ENCODE data around the gene GRB7. TPM values are rescaled to one million over a fixed set of nuclear protein-coding genes. Genes with fewer than 3 reads are reported as not detected.
"Not testable (repeated sequence)": the region's sequence is repeated elsewhere in the genome, so short reads cannot be mapped to it uniquely, and the experiment has no call there.

The GRB7 gene
- total RNA-seq, 4 donors from 2014 or later = 49.4 to 114 (median 72.4) TPM

GRCh38 chr17:39746145-39746461 is 8.4 kb downstream of the GRB7 start:
- H3K4me1 ChIP-seq = peaks cover 17% of the 10 kb centered on the region
- TF ChIP-seq EP300 (IDR thresholded peaks at IDR 0.05) (no peak), POLR2A (IDR thresholded peaks at IDR 0.05) (no peak), POLR2AphosphoS5 (IDR thresholded peaks at IDR 0.05) (no peak)
- TF ChIP-seq, protein P1, sequence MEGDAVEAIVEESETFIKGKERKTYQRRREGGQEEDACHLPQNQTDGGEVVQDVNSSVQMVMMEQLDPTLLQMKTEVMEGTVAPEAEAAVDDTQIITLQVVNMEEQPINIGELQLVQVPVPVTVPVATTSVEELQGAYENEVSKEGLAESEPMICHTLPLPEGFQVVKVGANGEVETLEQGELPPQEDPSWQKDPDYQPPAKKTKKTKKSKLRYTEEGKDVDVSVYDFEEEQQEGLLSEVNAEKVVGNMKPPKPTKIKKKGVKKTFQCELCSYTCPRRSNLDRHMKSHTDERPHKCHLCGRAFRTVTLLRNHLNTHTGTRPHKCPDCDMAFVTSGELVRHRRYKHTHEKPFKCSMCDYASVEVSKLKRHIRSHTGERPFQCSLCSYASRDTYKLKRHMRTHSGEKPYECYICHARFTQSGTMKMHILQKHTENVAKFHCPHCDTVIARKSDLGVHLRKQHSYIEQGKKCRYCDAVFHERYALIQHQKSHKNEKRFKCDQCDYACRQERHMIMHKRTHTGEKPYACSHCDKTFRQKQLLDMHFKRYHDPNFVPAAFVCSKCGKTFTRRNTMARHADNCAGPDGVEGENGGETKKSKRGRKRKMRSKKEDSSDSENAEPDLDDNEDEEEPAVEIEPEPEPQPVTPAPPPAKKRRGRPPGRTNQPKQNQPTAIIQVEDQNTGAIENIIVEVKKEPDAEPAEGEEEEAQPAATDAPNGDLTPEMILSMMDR (IDR thresholded peaks at IDR 0.05) = no peak
- peak in 1 of 2 donors; percentile 48 for DNase-seq (ENCODE audit: low spot score in 2 of 2)
- H3K9me3 ChIP-seq = no peaks in the 10 kb centered on the region
- H3K27me3 ChIP-seq = peaks cover 31% of the 10 kb centered on the region
- H3K36me3 ChIP-seq = peaks cover 24% of the 10 kb centered on the region
- H3K27ac ChIP-seq = no peak overlapping the region
- H3K4me3 ChIP-seq = no peak overlapping the region
- WGBS = 94% methylated on average over 7 of the region's 7 CpGs

DNA sequence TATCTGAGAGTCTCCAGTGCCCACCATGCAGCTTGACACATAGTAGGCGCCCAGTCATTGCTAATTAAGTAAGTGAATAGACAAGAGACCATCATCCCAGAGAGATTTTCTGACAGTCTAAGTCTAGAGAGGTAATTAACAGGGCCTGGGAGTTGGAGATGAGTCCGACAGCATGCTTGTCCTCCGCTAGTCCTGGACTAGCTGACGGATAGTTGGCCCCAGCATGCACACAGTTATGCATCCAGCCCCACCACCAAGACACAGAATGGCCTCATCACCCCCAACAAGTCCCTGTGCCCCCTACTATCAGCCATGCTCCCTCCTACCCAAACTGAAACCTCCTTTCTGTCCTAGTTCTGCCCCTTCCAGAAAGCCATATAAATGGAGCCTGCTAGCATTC is 10.0 kb downstream of the GRB7 start:
- Histone ChIP-seq H3K27ac (no peak overlapping the region), H3K36me3 (peaks cover 24% of the 10 kb centered on the region), H3K9me3 (no peaks in the 10 kb centered on the region), H3K4me1 (peaks cover 9% of the 10 kb centered on the region), H3K27me3 (peaks cover 17% of the 10 kb centered on the region), H3K4me3 (no peak overlapping the region)
- 100% methylated on average over 1 of the region's 4 CpGs for WGBS
- TF ChIP-seq POLR2A (IDR thresholded peaks at IDR 0.05) (no peak), EP300 (IDR thresholded peaks at IDR 0.05) (no peak), POLR2AphosphoS5 (IDR thresholded peaks at IDR 0.05) (no peak)
- TF ChIP-seq, protein P1 (IDR thresholded peaks at IDR 0.05) = no peak
- DNase-seq (ENCODE audit: low spot score in 2 of 2) = peak in 1 of 2 donors; percentile 55

DNA sequence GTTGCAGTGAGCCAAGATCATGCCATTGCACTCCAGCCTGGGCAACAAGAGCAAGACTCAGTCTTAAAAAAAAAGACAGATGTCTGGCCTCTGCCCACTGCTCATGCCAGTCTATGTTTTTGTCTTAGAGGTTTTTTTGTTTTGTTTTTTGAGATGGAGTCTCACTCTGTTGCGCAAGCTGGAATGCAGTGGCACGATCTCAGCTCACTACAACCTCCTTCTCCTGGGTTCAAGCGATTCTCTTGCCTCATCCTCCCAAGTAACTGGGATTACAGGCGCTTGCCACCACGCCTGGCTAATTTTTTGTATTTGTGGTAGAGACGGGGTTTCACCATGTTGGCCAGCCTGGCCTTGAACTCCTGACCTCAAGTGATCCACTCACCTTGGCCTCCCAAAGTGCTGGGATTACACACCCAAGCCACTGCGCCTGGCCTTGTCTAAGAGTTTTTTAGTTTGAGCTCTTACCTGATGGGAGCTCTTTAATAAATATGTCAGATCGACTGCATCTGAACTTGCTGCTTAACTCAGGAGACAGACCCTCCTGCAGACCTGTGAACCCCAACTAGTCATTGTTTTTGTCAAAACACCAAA is 10.8 kb downstream of the GRB7 start:
- peaks cover 11% of the 10 kb centered on the region for H3K27me3 ChIP-seq
- DNase-seq (ENCODE audit: low spot score in 2 of 2); H3K27ac ChIP-seq; H3K4me3 ChIP-seq; H3K9me3 ChIP-seq: not testable (repeated sequence)
- WGBS = 84% methylated on average over 8 of the region's 8 CpGs
- H3K4me1 ChIP-seq = peaks cover 17% of the 10 kb centered on the region
- peaks cover 20% of the 10 kb centered on the region for H3K36me3 ChIP-seq

GRCh38 chr17:39750131-39751015 is 12.6 kb downstream of the GRB7 start:
- WGBS = 59% methylated on average over 6 of the region's 9 CpGs
- Histone ChIP-seq H3K27ac (no peak overlapping the region), H3K4me1 (peaks cover 31% of the 10 kb centered on the region), H3K36me3 (peaks cover 11% of the 10 kb centered on the region), H3K27me3 (no peaks in the 10 kb centered on the region), H3K9me3 (no peaks in the 10 kb centered on the region), H3K4me3 (no peak overlapping the region)
- DNase-seq (ENCODE audit: low spot score in 2 of 2) = peak; percentile 55 to 67
- no peak for TF ChIP-seq POLR2A (IDR thresholded peaks at IDR 0.05)
- TF ChIP-seq, protein P1 (IDR thresholded peaks at IDR 0.05) = no peak
- TF ChIP-seq POLR2AphosphoS5 (IDR thresholded peaks at IDR 0.05) = no peak
- TF ChIP-seq EP300 (IDR thresholded peaks at IDR 0.05) = no peak

DNA sequence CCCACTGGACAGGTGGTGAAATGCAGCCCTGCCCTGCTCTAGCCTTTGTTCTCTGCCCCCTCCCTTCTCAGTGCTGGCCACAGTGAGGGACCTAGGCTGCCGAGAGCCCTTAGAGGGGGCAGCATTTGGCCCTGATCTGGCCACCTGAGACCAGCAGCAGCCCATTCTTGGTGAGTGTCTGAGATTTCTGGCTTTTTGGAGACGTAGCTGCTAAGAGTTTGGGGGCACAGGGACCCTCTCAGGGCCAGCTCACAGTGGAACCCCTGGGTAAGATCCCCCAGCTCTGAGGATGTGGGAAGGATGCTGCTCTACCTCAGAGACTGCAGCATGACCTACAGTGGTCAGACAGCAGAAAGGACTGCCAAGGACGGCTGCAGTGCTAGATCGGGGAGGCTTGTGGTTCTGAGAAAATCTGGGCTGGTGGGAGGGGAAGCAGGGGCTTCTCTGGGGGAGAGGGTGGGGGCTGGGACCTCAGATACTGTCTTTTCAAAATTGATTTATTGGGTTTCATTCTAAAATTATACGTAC is 13.3 kb downstream of the GRB7 start:
- Histone ChIP-seq H3K27me3 (no peaks in the 10 kb centered on the region), H3K4me1 (peaks cover 33% of the 10 kb centered on the region), H3K36me3 (peaks cover 4% of the 10 kb centered on the region), H3K4me3 (no peak overlapping the region), H3K27ac (no peak overlapping the region), H3K9me3 (no peaks in the 10 kb centered on the region)
- WGBS = 48% methylated on average over 3 of the region's 5 CpGs
- peak in 1 of 2 donors; percentile 26 for DNase-seq (ENCODE audit: low spot score in 2 of 2)
- no peak for TF ChIP-seq POLR2AphosphoS5 (IDR thresholded peaks at IDR 0.05)

- WGBS = 28% methylated on average over 10 of the region's 10 CpGs
- TF ChIP-seq EP300 (IDR thresholded peaks at IDR 0.05) (no peak), POLR2AphosphoS5 (IDR thresholded peaks at IDR 0.05) (no peak), POLR2A (IDR thresholded peaks at IDR 0.05) (no peak)
- TF ChIP-seq, protein P1 (IDR thresholded peaks at IDR 0.05) = no peak
Measured at GRCh38 chr17:39751637-39752036, 13.9 kb downstream of the GRB7 start.

More at GRCh38 chr17:39751637-39752036, 13.9 kb downstream of the GRB7 start:
- H3K4me1 ChIP-seq = peaks cover 33% of the 10 kb centered on the region
- DNase-seq (ENCODE audit: low spot score in 2 of 2) = no peak
- H3K27me3 ChIP-seq = no peaks in the 10 kb centered on the region
- H3K4me3 ChIP-seq = no peak overlapping the region
- peaks cover 3% of the 10 kb centered on the region for H3K36me3 ChIP-seq
- no peak overlapping the region for H3K27ac ChIP-seq
- no peaks in the 10 kb centered on the region for H3K9me3 ChIP-seq
